Transverse colon (tissue), 4 donors: ENCODE results near the gene ESF1.

ENCODE experiments used
- POLR2A ChIP-seq: fragments of 450-650 bp; IDR thresholded peaks from one replicate; pipeline ENCODE4 v1.6.1; 2016; ENCODE audit warnings: antibody characterized with exemption, mild to moderate bottlenecking, moderate library complexity
- POLR2AphosphoS5 ChIP-seq, 3 donors: sonication (generic); formaldehyde crosslinking; IDR thresholded peaks; one replicate each; pipeline ENCODE4 v1.6.1; 2016; ENCODE audit warnings: antibody characterized with exemption in 3 of 3
- TF ChIP-seq, protein P1 (sequence below), 5 experiments: fragments of 200-600 bp in 3 of 5; fragments of 450-650 bp in 2 of 5; sonication (generic) in 3 of 5; IDR thresholded peaks; 1 replicate in 2 of 5; 2 replicates in 3 of 5; pipeline ENCODE4 v1.5.1; 2016 to 2017; ENCODE audit warnings: antibody characterized with exemption in 5 of 5, inconsistent platforms in 3 of 5, mild to moderate bottlenecking in 2 of 5, moderate library complexity in 1 of 5

GRCh38 chr20:13777171-13777601 lies 7.5 kb downstream of the ESF1 start:
- TF ChIP-seq, protein P1, sequence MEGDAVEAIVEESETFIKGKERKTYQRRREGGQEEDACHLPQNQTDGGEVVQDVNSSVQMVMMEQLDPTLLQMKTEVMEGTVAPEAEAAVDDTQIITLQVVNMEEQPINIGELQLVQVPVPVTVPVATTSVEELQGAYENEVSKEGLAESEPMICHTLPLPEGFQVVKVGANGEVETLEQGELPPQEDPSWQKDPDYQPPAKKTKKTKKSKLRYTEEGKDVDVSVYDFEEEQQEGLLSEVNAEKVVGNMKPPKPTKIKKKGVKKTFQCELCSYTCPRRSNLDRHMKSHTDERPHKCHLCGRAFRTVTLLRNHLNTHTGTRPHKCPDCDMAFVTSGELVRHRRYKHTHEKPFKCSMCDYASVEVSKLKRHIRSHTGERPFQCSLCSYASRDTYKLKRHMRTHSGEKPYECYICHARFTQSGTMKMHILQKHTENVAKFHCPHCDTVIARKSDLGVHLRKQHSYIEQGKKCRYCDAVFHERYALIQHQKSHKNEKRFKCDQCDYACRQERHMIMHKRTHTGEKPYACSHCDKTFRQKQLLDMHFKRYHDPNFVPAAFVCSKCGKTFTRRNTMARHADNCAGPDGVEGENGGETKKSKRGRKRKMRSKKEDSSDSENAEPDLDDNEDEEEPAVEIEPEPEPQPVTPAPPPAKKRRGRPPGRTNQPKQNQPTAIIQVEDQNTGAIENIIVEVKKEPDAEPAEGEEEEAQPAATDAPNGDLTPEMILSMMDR (IDR thresholded peaks at IDR 0.05), result no peak
- TF ChIP-seq POLR2A (no peak), POLR2AphosphoS5 (IDR thresholded peaks at IDR 0.05) (no peak)
